PFSK-1 (cell line): ENCODE data around the gene NTN1.

ENCODE experiments used
- FOXP2 ChIP-seq: optimal IDR thresholded peaks from 2 replicates; pipeline ENCODE3; 2011; ENCODE audit warnings: borderline replicate concordance, control low read depth, inconsistent platforms; ENCODE audit not compliant: insufficient read depth; ENCODE audit errors: extremely low read length, extremely low read depth
- POLR2AphosphoS5 ChIP-seq: IDR thresholded peaks from 2 replicates; pipeline ENCODE4 v1.6.1; 2012; ENCODE audit warnings: low read depth, mild to moderate bottlenecking, control low read depth, low read length, moderate library complexity
- REST ChIP-seq, 2 experiments: IDR thresholded peaks; 2 replicates each; pipeline versions ENCODE4 v1.6.1 to v1.8.0; 2011 to 2012; ENCODE audit warnings: low read depth in 2 of 2, low read length in 2 of 2, control low read depth in 1 of 2, inconsistent platforms in 1 of 2, mild to moderate bottlenecking in 1 of 2, moderate library complexity in 1 of 2; ENCODE audit not compliant: insufficient read depth in 1 of 2
- TAF1 ChIP-seq: IDR thresholded peaks from 2 replicates; pipeline ENCODE4 v1.6.1; 2012; ENCODE audit warnings: low read length, control low read depth, borderline replicate concordance; ENCODE audit not compliant: insufficient read depth

DNA sequence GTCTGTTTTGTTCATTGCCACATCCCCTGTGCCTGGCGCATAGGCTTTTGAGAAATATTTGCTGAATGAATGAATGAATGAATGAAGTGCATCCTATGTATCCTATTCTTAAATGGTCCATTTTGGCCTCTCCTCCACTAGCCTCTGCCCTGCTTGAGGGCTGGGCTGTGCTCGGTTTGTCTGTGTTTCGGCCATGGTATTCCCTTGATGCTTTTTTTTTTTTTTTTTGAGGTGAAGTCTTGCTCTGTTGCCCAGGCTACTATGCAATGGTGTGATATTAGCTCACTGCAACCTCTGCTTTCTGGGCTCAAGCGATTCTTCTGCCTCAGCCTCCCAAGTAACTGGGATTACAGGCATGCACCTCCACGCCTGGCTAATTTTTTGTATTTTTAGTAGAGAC is 110.1 kb downstream of the NTN1 start:
- no peak for TF ChIP-seq TAF1
- no peak for TF ChIP-seq POLR2AphosphoS5
- no peak for TF ChIP-seq FOXP2
- TF ChIP-seq REST (IDR thresholded peaks at IDR 0.05; ENCODE audit: insufficient read depth in 1 of 2, low read depth in 2 of 2, low read length in 2 of 2): no peak
